Activated gamma-delta T cell treated with Interleukin-2 at 50 U/mL for 16 hours (primary cell): ENCODE measurements around the gene C12orf43.

ENCODE experiments used
- DNase-seq: peaks from one replicate; pipeline ENCODE4 v3.0.0-alpha.2; 2020

Gene C12orf43

GRCh38 chr12:120997448-120997847 is 18.8 kb downstream of the C12orf43 start:
- DNase-seq = no peak

GRCh38 chr12:120996133-120996746 is 20.0 kb downstream of the C12orf43 start:
- DNase-seq = no peak

GRCh38 chr12:120994589-120995337 is 21.5 kb downstream of the C12orf43 start:
- no peak for DNase-seq

- DNase-seq = no peak
Measured at GRCh38 chr12:120994059-120994458, 22.2 kb downstream of the C12orf43 start.

GRCh38 chr12:120993496-120993895 is 22.8 kb downstream of the C12orf43 start:
- DNase-seq = no peak

GRCh38 chr12:120992989-120993388 is 23.3 kb downstream of the C12orf43 start:
- no peak for DNase-seq

- DNase-seq = no peak
Measured at GRCh38 chr12:120991965-120992364, 24.3 kb downstream of the C12orf43 start.

GRCh38 chr12:120990487-120991055 is 25.7 kb downstream of the C12orf43 start:
- no peak for DNase-seq

- DNase-seq = no peak
Measured at GRCh38 chr12:120989687-120990086, 26.6 kb downstream of the C12orf43 start.

- DNase-seq = no peak
Measured at GRCh38 chr12:120988658-120989057, 27.6 kb downstream of the C12orf43 start.

- no peak for DNase-seq
Measured at GRCh38 chr12:120988234-120988633, 28.1 kb downstream of the C12orf43 start.

- no peak for DNase-seq
Measured at GRCh38 chr12:120984351-120984898, 31.9 kb downstream of the C12orf43 start.

GRCh38 chr12:120983759-120984158 is 32.5 kb downstream of the C12orf43 start:
- no peak for DNase-seq

- DNase-seq = no peak
Measured at GRCh38 chr12:120982659-120983058, 33.6 kb downstream of the C12orf43 start.

- DNase-seq = no peak
Measured at GRCh38 chr12:120981407-120981941, 34.8 kb downstream of the C12orf43 start.

GRCh38 chr12:120980800-120981368 is 35.4 kb downstream of the C12orf43 start:
- DNase-seq = no peak

GRCh38 chr12:120979862-120980696 is 36.2 kb downstream of the C12orf43 start:
- no peak for DNase-seq

GRCh38 chr12:120979220-120979861 is 36.9 kb downstream of the C12orf43 start:
- DNase-seq = no peak

GRCh38 chr12:120978296-120979219 is 37.7 kb downstream of the C12orf43 start, which contains the start of gene HNF1A:
HNF1A (plus strand) TSS chr12:120978543; CDS start chr12:120978769, 226 bp downstream.
- no peak for DNase-seq

GRCh38 chr12:120977531-120978295 is 38.6 kb downstream of the C12orf43 start:
- DNase-seq = no peak
